OCI-LY7 (cell line): ENCODE results near the gene LRTM1.

Source experiments
- CTCF ChIP-seq: fragments of 200-600 bp; sonication (generic); conservative IDR thresholded peaks from 2 replicates; pipeline ENCODE4 v1.5.1; 2014; ENCODE audit warnings: mild to moderate bottlenecking, antibody characterized with exemption, low read length, moderate library complexity, mixed read lengths
- EZH2phosphoT487 ChIP-seq: fragments of 200-600 bp; sonication (generic); IDR thresholded peaks from 2 replicates; pipeline ENCODE4 v1.6.1; 2018; ENCODE audit warnings: low read depth, borderline replicate concordance, mild to moderate bottlenecking, mixed run types, antibody characterized with exemption, low read length, moderate library complexity, mixed read lengths

- TF ChIP-seq CTCF (no peak), EZH2phosphoT487 (no peak)
Observed at GRCh38 chr3:54969652-54970051, 41.8 kb upstream of the LRTM1 start.
